ENCODE data around the gene SARNP. TPM values are rescaled to one million over a fixed set of nuclear protein-coding genes. Genes with fewer than 3 reads are reported as not detected.

The SARNP gene
- total RNA-seq, 1 donor from 2014 or later: 85.7 TPM

GRCh38 chr12:55847603-55848291 lies 30.2 kb upstream of the SARNP start:
- Mint-ChIP-seq H3K4me3 (ENCODE audit: low read depth) (no peak overlapping the region), H3K27me3 (peaks cover 16% of the 10 kb centered on the region), H3K27ac (no peak overlapping the region), H3K9me3 (ENCODE audit: low read depth) (no peaks in the 10 kb centered on the region), H3K4me1 (ENCODE audit: low read depth) (no peaks in the 10 kb centered on the region), H3K36me3 (ENCODE audit: insufficient read depth) (no peaks in the 10 kb centered on the region)
- DNase-seq (ENCODE audit: low spot score, unreplicated experiment): no peak
- TF ChIP-seq CTCF (IDR thresholded peaks at IDR 0.05; ENCODE audit: unreplicated experiment): no peak

GRCh38 chr12:55847033-55847432 lies 29.5 kb upstream of the SARNP start:
- Mint-ChIP-seq H3K4me1 (ENCODE audit: low read depth) (no peaks in the 10 kb centered on the region), H3K27me3 (peaks cover 16% of the 10 kb centered on the region), H3K9me3 (ENCODE audit: low read depth) (no peaks in the 10 kb centered on the region), H3K4me3 (ENCODE audit: low read depth) (no peak overlapping the region), H3K27ac (no peak overlapping the region), H3K36me3 (ENCODE audit: insufficient read depth) (no peaks in the 10 kb centered on the region)
- no peak for DNase-seq (ENCODE audit: low spot score, unreplicated experiment)
- no peak for TF ChIP-seq CTCF (IDR thresholded peaks at IDR 0.05; ENCODE audit: unreplicated experiment)

- no peak overlapping the region for H3K27ac Mint-ChIP-seq
- H3K36me3 Mint-ChIP-seq (ENCODE audit: insufficient read depth): no peaks in the 10 kb centered on the region
- H3K9me3 Mint-ChIP-seq (ENCODE audit: low read depth): no peaks in the 10 kb centered on the region
- peaks cover 20% of the 10 kb centered on the region for H3K27me3 Mint-ChIP-seq
- H3K4me1 Mint-ChIP-seq (ENCODE audit: low read depth): no peaks in the 10 kb centered on the region
- DNase-seq (ENCODE audit: low spot score, unreplicated experiment): no peak
- no peak overlapping the region for H3K4me3 Mint-ChIP-seq (ENCODE audit: low read depth)
- no peak for TF ChIP-seq CTCF (IDR thresholded peaks at IDR 0.05; ENCODE audit: unreplicated experiment)
Measured at GRCh38 chr12:55845785-55846496, 28.4 kb upstream of the SARNP start.

- no peak overlapping the region for H3K4me3 Mint-ChIP-seq (ENCODE audit: low read depth)
- H3K4me1 Mint-ChIP-seq (ENCODE audit: low read depth): no peaks in the 10 kb centered on the region
Measured at GRCh38 chr12:55845361-55845760, 27.8 kb upstream of the SARNP start.

GRCh38 chr12:55844961-55845360 lies 27.4 kb upstream of the SARNP start:
- no peak overlapping the region for H3K27ac Mint-ChIP-seq
- H3K4me3 Mint-ChIP-seq (ENCODE audit: low read depth): no peak overlapping the region
- no peak for TF ChIP-seq CTCF (IDR thresholded peaks at IDR 0.05; ENCODE audit: unreplicated experiment)
- H3K36me3 Mint-ChIP-seq (ENCODE audit: insufficient read depth): no peaks in the 10 kb centered on the region
- no peak for DNase-seq (ENCODE audit: low spot score, unreplicated experiment)
- no peaks in the 10 kb centered on the region for H3K4me1 Mint-ChIP-seq (ENCODE audit: low read depth)
- H3K27me3 Mint-ChIP-seq: peaks cover 10% of the 10 kb centered on the region
- no peaks in the 10 kb centered on the region for H3K9me3 Mint-ChIP-seq (ENCODE audit: low read depth)

More at GRCh38 chr12:55845361-55845760, 27.8 kb upstream of the SARNP start:
- Mint-ChIP-seq H3K27ac (no peak overlapping the region), H3K27me3 (peaks cover 14% of the 10 kb centered on the region), H3K9me3 (ENCODE audit: low read depth) (no peaks in the 10 kb centered on the region), H3K36me3 (ENCODE audit: insufficient read depth) (no peaks in the 10 kb centered on the region)
- no peak for TF ChIP-seq CTCF (IDR thresholded peaks at IDR 0.05; ENCODE audit: unreplicated experiment)
- DNase-seq (ENCODE audit: low spot score, unreplicated experiment): no peak
